Limb (tissue), 2 donors: ENCODE data around the gene ARHGEF12.

Experiments
- DNase-seq, 2 donors: peaks; one replicate each; pipeline ENCODE4 v3.0.0-alpha.2; 2016; ENCODE audit errors: extremely low spot score in 2 of 2

ARHGEF12 gene

GRCh38 chr11:120410622-120411380, 74.6 kb downstream of the ARHGEF12 start:
- no peak for DNase-seq

- DNase-seq = no peak
These were observed 77.3 kb downstream of the ARHGEF12 start for GRCh38 chr11:120413480-120413879.

GRCh38 chr11:120420572-120420971, 84.4 kb downstream of the ARHGEF12 start:
- DNase-seq = no peak

GRCh38 chr11:120424185-120424969, 88.2 kb downstream of the ARHGEF12 start:
- DNase-seq = no peak

- DNase-seq = no peak
These were observed 88.7 kb downstream of the ARHGEF12 start for GRCh38 chr11:120424970-120425332.

GRCh38 chr11:120425527-120425926, 89.3 kb downstream of the ARHGEF12 start:
- no peak for DNase-seq

- no peak for DNase-seq
These were observed 93.9 kb downstream of the ARHGEF12 start for GRCh38 chr11:120430146-120430545.

GRCh38 chr11:120431633-120432032, 95.4 kb downstream of the ARHGEF12 start:
- DNase-seq = no peak

GRCh38 chr11:120432056-120433018, 96.1 kb downstream of the ARHGEF12 start:
- DNase-seq = peak in 1 of 2 donors; percentile 4

GRCh38 chr11:120441592-120441991, 105.4 kb downstream of the ARHGEF12 start:
- DNase-seq = no peak

GRCh38 chr11:120442031-120442430, 105.8 kb downstream of the ARHGEF12 start:
- no peak for DNase-seq

- no peak for DNase-seq
These were observed 110.6 kb downstream of the ARHGEF12 start for GRCh38 chr11:120446802-120447201.

GRCh38 chr11:120448240-120448639, 112.0 kb downstream of the ARHGEF12 start:
- no peak for DNase-seq

GRCh38 chr11:120455487-120455886, 119.3 kb downstream of the ARHGEF12 start:
- DNase-seq = no peak

- DNase-seq = no peak
These were observed 121.8 kb downstream of the ARHGEF12 start for GRCh38 chr11:120457996-120458395.

- no peak for DNase-seq
These were observed 126.6 kb downstream of the ARHGEF12 start for GRCh38 chr11:120462825-120463224.

- no peak for DNase-seq
These were observed 129.8 kb downstream of the ARHGEF12 start for GRCh38 chr11:120465921-120466534.

GRCh38 chr11:120467627-120468026, 131.4 kb downstream of the ARHGEF12 start:
- DNase-seq = no peak

- DNase-seq = no peak
These were observed 134.9 kb downstream of the ARHGEF12 start for GRCh38 chr11:120471131-120471530.

GRCh38 chr11:120471994-120472393, 135.8 kb downstream of the ARHGEF12 start:
- no peak for DNase-seq

GRCh38 chr11:120473503-120473902, 137.3 kb downstream of the ARHGEF12 start:
- DNase-seq = no peak
